ENCODE measurements around the gene LRRC4C. TPM values are rescaled to one million over a fixed set of nuclear protein-coding genes. Genes with fewer than 3 reads are reported as not detected.

Gene LRRC4C
- total RNA-seq, 1 experiment from 2014 or later = 0.15 TPM

- CTCF ChIA-PET = no interaction called here
- POLR2A ChIA-PET = no interaction called here
- Histone ChIP-seq H3K4me3 (ENCODE audit: low read depth in 2 of 2, low read length in 2 of 2) (no peak overlapping the region), H3K9me3 (ENCODE audit: control insufficient read depth, insufficient read depth, low read depth, low read length) (no peaks in the 10 kb centered on the region), H3K36me3 (ENCODE audit: control insufficient read depth, insufficient read depth, low read length) (no peaks in the 10 kb centered on the region), H3K27ac (ENCODE audit: low read length) (no peak overlapping the region), H3K27me3 (ENCODE audit: control insufficient read depth, insufficient read depth, low read length) (no peaks in the 10 kb centered on the region; the same call in 1 of the 2 replicates), H3K4me1 (ENCODE audit: control insufficient read depth, insufficient read depth, low read length) (no peaks in the 10 kb centered on the region)
- no TSS peak for BruUV-seq (replicated peaks)
- DNase-seq (ENCODE audit: low read depth, low spot score) (no peak), ATAC-seq (no peak)
- TF ChIP-seq TCF7L2 (IDR thresholded peaks at IDR 0.05; ENCODE audit: low read depth, low read length) (no peak), REST (IDR thresholded peaks at IDR 0.05; ENCODE audit: insufficient read depth in 1 of 2, low read depth in 2 of 2, low read length in 1 of 2) (no peak), CTCF (IDR thresholded peaks at IDR 0.05) (no peak), SIN3A (IDR thresholded peaks at IDR 0.05; ENCODE audit: borderline replicate concordance, insufficient read depth, low read depth, low read length) (no peak), POLR2AphosphoS5 (IDR thresholded peaks at IDR 0.05; ENCODE audit: low read depth, low read length) (no peak)
- intact Hi-C loops (cut with micrococcal nuclease; ENCODE audit: unreplicated experiment) (no loop called here), in situ Hi-C loops (cut with HindIII; ENCODE audit: low pct_unique_long_range_greater_than_20kb, low sequenced_read_pairs) (no loop called here)
Measured at GRCh38 chr11:41245184-41245583, 214.3 kb downstream of the LRRC4C start.

- intact Hi-C loops (cut with micrococcal nuclease; ENCODE audit: unreplicated experiment) = no loop called here
- H3K9me3 ChIP-seq (ENCODE audit: control insufficient read depth, insufficient read depth, low read depth, low read length) = no peaks in the 10 kb centered on the region
- H3K4me3 ChIP-seq (ENCODE audit: low read depth in 2 of 2, low read length in 2 of 2) = no peak overlapping the region
- H3K27me3 ChIP-seq (ENCODE audit: control insufficient read depth, insufficient read depth, low read length) = no peaks in the 10 kb centered on the region
- DNase-seq (ENCODE audit: low read depth, low spot score) (no peak), ATAC-seq (no peak)
- no peaks in the 10 kb centered on the region for H3K4me1 ChIP-seq (ENCODE audit: control insufficient read depth, insufficient read depth, low read length)
- TF ChIP-seq CTCF (IDR thresholded peaks at IDR 0.05) = no peak
- TF ChIP-seq TCF7L2 (IDR thresholded peaks at IDR 0.05; ENCODE audit: low read depth, low read length) = no peak
- no peaks in the 10 kb centered on the region for H3K36me3 ChIP-seq (ENCODE audit: control insufficient read depth, insufficient read depth, low read length)
- ChIA-PET POLR2A (no interaction called here), CTCF (no interaction called here)
- in situ Hi-C loops (cut with HindIII; ENCODE audit: low pct_unique_long_range_greater_than_20kb, low sequenced_read_pairs) = no loop called here
- H3K27ac ChIP-seq (ENCODE audit: low read length) = no peak overlapping the region
- no TSS peak for BruUV-seq (replicated peaks)
Measured at GRCh38 chr11:41237382-41237781, 222.1 kb downstream of the LRRC4C start.

- ATAC-seq (no peak), DNase-seq (ENCODE audit: low read depth, low spot score) (no peak)
- ChIA-PET POLR2A (no interaction called here), CTCF (no interaction called here)
- Histone ChIP-seq H3K4me3 (ENCODE audit: low read depth in 2 of 2, low read length in 2 of 2) (no peak overlapping the region), H3K36me3 (ENCODE audit: control insufficient read depth, insufficient read depth, low read length) (no peaks in the 10 kb centered on the region), H3K27ac (ENCODE audit: low read length) (no peak overlapping the region), H3K4me1 (ENCODE audit: control insufficient read depth, insufficient read depth, low read length) (no peaks in the 10 kb centered on the region), H3K9me3 (ENCODE audit: control insufficient read depth, insufficient read depth, low read depth, low read length) (no peaks in the 10 kb centered on the region), H3K27me3 (ENCODE audit: control insufficient read depth, insufficient read depth, low read length) (no peaks in the 10 kb centered on the region)
- intact Hi-C loops (cut with micrococcal nuclease; ENCODE audit: unreplicated experiment) = no loop called here
- BruUV-seq (replicated peaks) = no TSS peak
- in situ Hi-C loops (cut with HindIII; ENCODE audit: low pct_unique_long_range_greater_than_20kb, low sequenced_read_pairs) = no loop called here
- TF ChIP-seq TCF7L2 (IDR thresholded peaks at IDR 0.05; ENCODE audit: low read depth, low read length) = no peak
- no peak for TF ChIP-seq CTCF (IDR thresholded peaks at IDR 0.05)
- TF ChIP-seq SIN3A (IDR thresholded peaks at IDR 0.05; ENCODE audit: borderline replicate concordance, insufficient read depth, low read depth, low read length) = no peak
- TF ChIP-seq POLR2AphosphoS5 (IDR thresholded peaks at IDR 0.05; ENCODE audit: low read depth, low read length) = no peak
Measured at GRCh38 chr11:41235668-41236067, 223.8 kb downstream of the LRRC4C start.

Data from Panc1 (cell line).